Caco-2 (cell line): ENCODE measurements around the gene TRAPPC10. TPM values are rescaled to one million over a fixed set of nuclear protein-coding genes. Genes with fewer than 3 reads are reported as not detected.

Experiments used
- BruUV-seq: library from RNA; stranded (reverse); fragments of 400-500 nt; replicated peaks from 2 replicates; lab custom pipeline; 2021; lab: Mats Ljungman, UMichigan
- CTCF ChIA-PET: fragments of 300-600 bp; sonication (Branson Sonifier 250); formaldehyde crosslinking; loops from one replicate; lab custom pipeline; 2022; ENCODE audit warnings: antibody characterized with exemption; lab: Charles Lee
- POLR2A ChIA-PET: fragments of 300-600 bp; sonication (Branson Sonifier 250); formaldehyde crosslinking; loops from one replicate; lab custom pipeline; 2022; ENCODE audit warnings: antibody characterized with exemption; lab: Charles Lee
- DNase-seq, 2 experiments: peaks; one replicate each; pipeline versions ENCODE4 v3.0.0 to v3.0.0-alpha.2; 2020 to 2022
- H3K27me3 ChIP-seq: replicated peaks from 2 replicates; pipeline ENCODE4 v1.6.0; 2011; ENCODE audit warnings: low read length; ENCODE audit not compliant: control insufficient read depth, insufficient read depth
- H3K36me3 ChIP-seq: 2 replicates; pipeline ENCODE4 v1.5.1; 2011; ENCODE audit warnings: low read length; ENCODE audit not compliant: control insufficient read depth, insufficient read depth
- H3K4me1 ChIP-seq: fragments of 250-450 bp; sonication (Bioruptor Pico); 2 replicates; pipeline ENCODE4 v1.5.1; 2020; ENCODE audit warnings: mild to moderate bottlenecking
- H3K4me3 ChIP-seq: 2 replicates; pipeline ENCODE4 v1.5.1; 2011; ENCODE audit warnings: low read depth, mild to moderate bottlenecking, control low read depth, low read length
- H3K9me3 ChIP-seq: fragments of 250-450 bp; sonication (Bioruptor Pico); 2 replicates; pipeline ENCODE4 v1.5.1; 2020; ENCODE audit warnings: mild to moderate bottlenecking, moderate library complexity
- H3K27ac Mint-ChIP-seq: one replicate; pipeline ENCODE4 v1.8.0; 2022; ENCODE audit warnings: mixed read lengths; ENCODE audit not compliant: unreplicated experiment
- H3K27me3 Mint-ChIP-seq: one replicate; pipeline ENCODE4 v1.8.0; 2022; ENCODE audit warnings: mixed read lengths; ENCODE audit not compliant: insufficient read depth, unreplicated experiment
- H3K36me3 Mint-ChIP-seq: one replicate; pipeline ENCODE4 v1.8.0; 2022; ENCODE audit warnings: mild to moderate bottlenecking, mixed read lengths; ENCODE audit not compliant: insufficient read depth, unreplicated experiment
- H3K4me1 Mint-ChIP-seq: one replicate; pipeline ENCODE4 v1.8.0; 2022; ENCODE audit warnings: low read depth, mixed read lengths; ENCODE audit not compliant: unreplicated experiment
- H3K4me3 Mint-ChIP-seq: one replicate; pipeline ENCODE4 v1.8.0; 2022; ENCODE audit warnings: mild to moderate bottlenecking, moderate library complexity, mixed read lengths; ENCODE audit not compliant: unreplicated experiment
- H3K9me3 Mint-ChIP-seq: one replicate; pipeline ENCODE4 v1.8.0; 2022; ENCODE audit warnings: mixed read lengths; ENCODE audit not compliant: unreplicated experiment
- CTCF ChIP-seq, 2 experiments: fragments of 200-600 bp in 1 of 2; IDR thresholded peaks; 1 replicate in 1 of 2; 2 replicates in 1 of 2; pipeline versions ENCODE4 v1.5.1 to v1.8.0; 2011 to 2022; ENCODE audit warnings: antibody characterized with exemption in 1 of 2, control low read depth in 1 of 2, inconsistent platforms in 1 of 2, low read depth in 1 of 2, low read length in 1 of 2, mild to moderate bottlenecking in 1 of 2, moderate library complexity in 1 of 2; ENCODE audit not compliant: insufficient read depth in 1 of 2, severe bottlenecking in 1 of 2, unreplicated experiment in 1 of 2
- intact Hi-C: fragments of 100-400 bp; cut with micrococcal nuclease; formaldehyde crosslinking; loops from one replicate; pipeline ENCODE4 v1.10.0; 2022; ENCODE audit not compliant: unreplicated experiment
- total RNA-seq: library from RNA; stranded (reverse); gene quantifications from 2 replicates; pipeline ENCODE4 v1.2.3, GENCODE V29; 2022

TRAPPC10 gene
- total RNA-seq, 1 experiment from 2014 or later = 43.4 TPM

- no peaks in the 10 kb centered on the region for H3K27me3 Mint-ChIP-seq
- no peaks in the 10 kb centered on the region for H3K27me3 ChIP-seq
- ChIA-PET POLR2A (no interaction called here), CTCF (no interaction called here)
- no peaks in the 10 kb centered on the region for H3K9me3 ChIP-seq
- no TSS peak for BruUV-seq
- no peaks in the 10 kb centered on the region; the same call in 1 of the 2 replicates for H3K36me3 ChIP-seq
- no peak overlapping the region for H3K27ac Mint-ChIP-seq
- no peak overlapping the region for H3K4me3 Mint-ChIP-seq
- no peaks in the 10 kb centered on the region for H3K9me3 Mint-ChIP-seq
- intact Hi-C loops = no loop called here
- no peak overlapping the region for H3K4me3 ChIP-seq
- peaks cover 7% of the 10 kb centered on the region for H3K4me1 Mint-ChIP-seq
- no peak for DNase-seq
- no peaks in the 10 kb centered on the region for H3K4me1 ChIP-seq
- TF ChIP-seq CTCF (IDR thresholded peaks at IDR 0.05; ENCODE audit: insufficient read depth in 1 of 2, low read depth in 1 of 2, low read length in 1 of 2, severe bottlenecking in 1 of 2, unreplicated experiment in 1 of 2) = no peak
- peaks cover 53% of the 10 kb centered on the region for H3K36me3 Mint-ChIP-seq
These were observed 54.0 kb downstream of the TRAPPC10 start for GRCh38 chr21:44066116-44066515.

- intact Hi-C loops = no loop called here
- Histone ChIP-seq H3K36me3 (no peaks in the 10 kb centered on the region; the same call in 1 of the 2 replicates), H3K27me3 (no peaks in the 10 kb centered on the region), H3K4me3 (no peak overlapping the region), H3K4me1 (no peaks in the 10 kb centered on the region), H3K9me3 (no peaks in the 10 kb centered on the region)
- Mint-ChIP-seq H3K36me3 (peaks cover 58% of the 10 kb centered on the region), H3K27ac (peak overlapping the region; percentile 21), H3K27me3 (no peaks in the 10 kb centered on the region), H3K4me3 (no peak overlapping the region), H3K4me1 (peaks cover 7% of the 10 kb centered on the region), H3K9me3 (no peaks in the 10 kb centered on the region)
- ChIA-PET CTCF (interaction anchor here (0.5 kb wide), 1 partner anchor 64 kb away, joined by 5 read pairs; no protein-coding TSS in a partner anchor), POLR2A (no interaction called here)
- no TSS peak for BruUV-seq
- TF ChIP-seq CTCF (IDR thresholded peaks at IDR 0.05; ENCODE audit: insufficient read depth in 1 of 2, low read depth in 1 of 2, low read length in 1 of 2, severe bottlenecking in 1 of 2, unreplicated experiment in 1 of 2) = no peak
- no peak for DNase-seq
These were observed 55.1 kb downstream of the TRAPPC10 start for GRCh38 chr21:44067011-44067839.

GRCh38 chr21:44070391-44070790 is 58.3 kb downstream of the TRAPPC10 start:
- Mint-ChIP-seq H3K9me3 (no peaks in the 10 kb centered on the region), H3K27ac (no peak overlapping the region), H3K4me3 (no peak overlapping the region), H3K36me3 (peaks cover 56% of the 10 kb centered on the region), H3K4me1 (peaks cover 7% of the 10 kb centered on the region), H3K27me3 (no peaks in the 10 kb centered on the region)
- Histone ChIP-seq H3K36me3 (no peaks in the 10 kb centered on the region; the same call in none of the 2 replicates), H3K27me3 (no peaks in the 10 kb centered on the region), H3K4me1 (no peaks in the 10 kb centered on the region), H3K4me3 (no peak overlapping the region), H3K9me3 (no peaks in the 10 kb centered on the region)
- intact Hi-C loops = no loop called here
- ChIA-PET CTCF (no interaction called here), POLR2A (no interaction called here)
- no peak for TF ChIP-seq CTCF (IDR thresholded peaks at IDR 0.05; ENCODE audit: insufficient read depth in 1 of 2, low read depth in 1 of 2, low read length in 1 of 2, severe bottlenecking in 1 of 2, unreplicated experiment in 1 of 2)
- DNase-seq = no peak
- BruUV-seq = no TSS peak
